CD4-positive, alpha-beta T cell (primary cell): ENCODE results near the gene SH3GL2. TPM values are rescaled to one million over a fixed set of nuclear protein-coding genes. Genes with fewer than 3 reads are reported as not detected.

ENCODE experiments used
- ATAC-seq: fragments of 200-7000 bp; cut with Tn5 transposase; one replicate; pipeline ENCODE4 v1.10.0; 2022; ENCODE audit warnings: mild to moderate bottlenecking; ENCODE audit not compliant: poor library complexity
- CTCF ChIA-PET: fragments of 350-600 bp; sonication (Branson Sonifier 250); formaldehyde crosslinking; loops from one replicate; lab custom pipeline; 2021; ENCODE audit warnings: antibody characterized with exemption, inconsistent platforms; lab: Charles Lee
- POLR2A ChIA-PET: fragments of 350-600 bp; sonication (Branson Sonifier 250); formaldehyde crosslinking; loops from one replicate; lab custom pipeline; 2021; ENCODE audit warnings: antibody characterized with exemption, inconsistent platforms; lab: Charles Lee
- DNase-seq, 14 experiments: peaks; one replicate each; pipeline ENCODE4 v3.0.0-alpha.2; 2013 to 2020; ENCODE audit warnings: mixed read lengths in 2 of 14
- H3K27ac ChIP-seq, 2 donors: one replicate each; pipeline versions ENCODE4 v1.5.1 to v1.7.0; 2013; ENCODE audit warnings: low read length in 2 of 2, low read depth in 1 of 2, mild to moderate bottlenecking in 1 of 2
- H3K27me3 ChIP-seq, 2 experiments: 1 replicate in 1 of 2; 2 replicates in 1 of 2; pipeline versions ENCODE4 v1.6.1 to v1.7.0; 2013; ENCODE audit warnings: low read length in 2 of 2, control low read depth in 1 of 2, mild to moderate bottlenecking in 1 of 2, moderate library complexity in 1 of 2; ENCODE audit not compliant: insufficient read depth in 2 of 2, control insufficient read depth in 1 of 2
- H3K36me3 ChIP-seq: one replicate; pipeline ENCODE4 v1.6.1; 2013; ENCODE audit warnings: low read length, control low read depth; ENCODE audit not compliant: insufficient read depth
- H3K4me1 ChIP-seq: one replicate; pipeline ENCODE4 v1.6.1; 2013; ENCODE audit warnings: low read length, control low read depth; ENCODE audit not compliant: insufficient read depth
- H3K4me3 ChIP-seq: one replicate; pipeline ENCODE4 v1.5.1; 2013; ENCODE audit warnings: mild to moderate bottlenecking, low read length, moderate library complexity
- H3K9me3 ChIP-seq, 2 experiments: 1 replicate in 1 of 2; 2 replicates in 1 of 2; pipeline versions ENCODE4 v1.6.1 to v1.7.0; 2013; ENCODE audit warnings: low read length in 2 of 2, mild to moderate bottlenecking in 2 of 2, control low read depth in 1 of 2, moderate library complexity in 1 of 2; ENCODE audit not compliant: control insufficient read depth in 1 of 2, insufficient read depth in 1 of 2
- H3K27ac Mint-ChIP-seq: one replicate; pipeline ENCODE4 v1.8.0; 2020; ENCODE audit warnings: mixed read lengths
- H3K27me3 Mint-ChIP-seq: one replicate; pipeline ENCODE4 v1.8.0; 2021; ENCODE audit warnings: mixed read lengths
- H3K36me3 Mint-ChIP-seq: one replicate; pipeline ENCODE4 v1.8.0; 2021; ENCODE audit warnings: low read depth, mixed read lengths
- H3K4me1 Mint-ChIP-seq: one replicate; pipeline ENCODE4 v1.8.0; 2021; ENCODE audit warnings: low read depth, mixed read lengths
- H3K4me3 Mint-ChIP-seq: one replicate; pipeline ENCODE4 v1.8.0; 2020; ENCODE audit warnings: mild to moderate bottlenecking, mixed read lengths
- H3K9me3 Mint-ChIP-seq: one replicate; pipeline ENCODE4 v1.8.0; 2020; ENCODE audit warnings: mixed read lengths
- CTCF ChIP-seq: fragments of 200-600 bp; IDR thresholded peaks from one replicate; pipeline ENCODE4 v1.8.0; 2022; ENCODE audit warnings: antibody characterized with exemption, mild to moderate bottlenecking
- intact Hi-C, 2 experiments: fragments of 100-400 bp; cut with DNase I in 1 of 2; cut with micrococcal nuclease in 1 of 2; formaldehyde crosslinking; loops; one replicate each; pipeline versions ENCODE4 v1.15.1 to v1.9.0; 2023 to 2025; cut with DNase I, micrococcal nuclease
- total RNA-seq, 174 experiments: library from RNA in 2 of 174; stranded (reverse) in 2 of 174; gene quantifications; one replicate each; pipeline ENCODE4 v1.2.3 and lab custom pipeline; 2021 to 2026

Gene SH3GL2
- total RNA-seq, 2 experiments from 2014 or later = not detected

GRCh38 chr9:17723656-17724055 is 144.8 kb downstream of the SH3GL2 start:
- H3K27ac Mint-ChIP-seq = no peak overlapping the region
- Histone ChIP-seq H3K36me3 (no peaks in the 10 kb centered on the region), H3K9me3 (peaks cover 3 to 9% of the 10 kb centered on the region in 2 experiments), H3K27me3 (no peaks in the 10 kb centered on the region), H3K4me1 (no peaks in the 10 kb centered on the region), H3K4me3 (no peak overlapping the region), H3K27ac (no peak overlapping the region)
- no peaks in the 10 kb centered on the region for H3K4me1 Mint-ChIP-seq
- intact Hi-C loops = no loop called here
- H3K4me3 Mint-ChIP-seq = no peak overlapping the region
- CTCF ChIA-PET = no interaction called here
- H3K9me3 Mint-ChIP-seq = peaks cover 6% of the 10 kb centered on the region
- no peaks in the 10 kb centered on the region for H3K36me3 Mint-ChIP-seq
- no peak for TF ChIP-seq CTCF
- POLR2A ChIA-PET = no interaction called here
- ATAC-seq (no peak), DNase-seq (no peak)
- H3K27me3 Mint-ChIP-seq = no peaks in the 10 kb centered on the region

GRCh38 chr9:17725399-17726010 is 146.6 kb downstream of the SH3GL2 start:
- DNase-seq (no peak), ATAC-seq (no peak)
- ChIA-PET CTCF (no interaction called here), POLR2A (no interaction called here)
- H3K27me3 ChIP-seq = no peaks in the 10 kb centered on the region
- H3K4me3 ChIP-seq = no peak overlapping the region
- Mint-ChIP-seq H3K9me3 (peaks cover 8% of the 10 kb centered on the region), H3K27me3 (no peaks in the 10 kb centered on the region), H3K4me3 (no peak overlapping the region), H3K4me1 (no peaks in the 10 kb centered on the region), H3K27ac (no peak overlapping the region), H3K36me3 (no peaks in the 10 kb centered on the region)
- H3K9me3 ChIP-seq = peaks cover 3 to 9% of the 10 kb centered on the region in 2 experiments
- no peaks in the 10 kb centered on the region for H3K4me1 ChIP-seq
- H3K36me3 ChIP-seq = no peaks in the 10 kb centered on the region
- no peak for TF ChIP-seq CTCF
- no peak overlapping the region for H3K27ac ChIP-seq
- intact Hi-C loops = no loop called here

GRCh38 chr9:17726298-17726697 is 147.4 kb downstream of the SH3GL2 start:
- no peak overlapping the region for H3K4me3 Mint-ChIP-seq
- Histone ChIP-seq H3K36me3 (no peaks in the 10 kb centered on the region), H3K27ac (no peak overlapping the region), H3K4me3 (no peak overlapping the region), H3K27me3 (no peaks in the 10 kb centered on the region), H3K4me1 (no peaks in the 10 kb centered on the region), H3K9me3 (peaks cover 3 to 9% of the 10 kb centered on the region in 2 experiments)
- H3K27ac Mint-ChIP-seq = no peak overlapping the region
- no peaks in the 10 kb centered on the region for H3K27me3 Mint-ChIP-seq
- peaks cover 8% of the 10 kb centered on the region for H3K9me3 Mint-ChIP-seq
- intact Hi-C loops = no loop called here
- ChIA-PET CTCF (no interaction called here), POLR2A (no interaction called here)
- H3K4me1 Mint-ChIP-seq = no peaks in the 10 kb centered on the region
- no peak for TF ChIP-seq CTCF
- DNase-seq = no peak
- ATAC-seq = no peak
- no peaks in the 10 kb centered on the region for H3K36me3 Mint-ChIP-seq
